ACC112 (cell line): ENCODE data around the gene GMIP.
"Not testable (repeated sequence)": the region's sequence is repeated elsewhere in the genome, so short reads cannot be mapped to it uniquely, and the experiment has no call there.

ENCODE experiments used
- H2AFZ ChIP-seq: fragments of 200-600 bp; sonication (generic); one replicate; pipeline ENCODE4 v1.6.0; 2017; ENCODE audit warnings: antibody characterized with exemption, low read length; ENCODE audit not compliant: unreplicated experiment
- H3K27ac ChIP-seq: fragments of 200-600 bp; sonication (generic); 2 replicates; pipeline ENCODE4 v1.5.1; 2014; ENCODE audit warnings: low read depth, mild to moderate bottlenecking, antibody characterized with exemption, low read length, moderate library complexity
- H3K27me3 ChIP-seq: fragments of 200-600 bp; sonication (generic); 2 replicates; pipeline ENCODE4 v1.6.1; 2014; ENCODE audit warnings: mild to moderate bottlenecking, antibody characterized with exemption, low read length, moderate library complexity, mixed read lengths; ENCODE audit not compliant: insufficient read depth
- H3K36me3 ChIP-seq: fragments of 200-600 bp; sonication (generic); 2 replicates; pipeline ENCODE4 v1.6.1; 2016; ENCODE audit warnings: mild to moderate bottlenecking, antibody characterized with exemption, low read length, moderate library complexity, mixed read lengths; ENCODE audit not compliant: insufficient read depth
- H3K4me1 ChIP-seq: fragments of 200-600 bp; sonication (generic); one replicate; pipeline ENCODE4 v1.6.1; 2016; ENCODE audit warnings: low read length, mixed read lengths; ENCODE audit not compliant: insufficient read depth, unreplicated experiment, control insufficient read depth
- H3K4me3 ChIP-seq: fragments of 200-600 bp; sonication (generic); 2 replicates; pipeline ENCODE4 v1.5.1; 2014; ENCODE audit warnings: mild to moderate bottlenecking, low read depth, low read length
- H3K79me2 ChIP-seq: fragments of 200-600 bp; sonication (generic); one replicate; pipeline ENCODE4 v1.6.0; 2016; ENCODE audit warnings: low read length; ENCODE audit not compliant: control insufficient read depth, unreplicated experiment, insufficient read depth

GMIP gene

DNA sequence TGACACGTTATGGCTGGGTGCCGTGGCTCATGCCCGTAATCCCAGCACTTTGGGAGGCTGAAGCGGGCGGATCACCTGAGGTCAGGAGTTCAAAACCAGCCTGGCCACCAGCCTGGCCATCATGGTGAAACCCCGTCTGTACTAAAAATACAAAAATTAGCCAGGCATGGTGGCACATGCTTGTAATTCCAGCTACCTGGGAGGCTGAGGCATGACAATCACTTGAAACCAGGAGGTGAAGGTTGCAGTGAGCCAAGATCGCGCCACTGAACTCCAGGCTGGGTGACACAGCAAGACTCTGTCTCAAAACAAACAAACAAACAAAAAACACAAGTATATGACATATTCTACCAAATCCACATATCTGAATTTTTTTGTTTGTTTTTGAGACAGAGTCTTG, 36.8 kb downstream of the GMIP start:
- not testable (repeated sequence) for H3K4me1 ChIP-seq, H3K4me3 ChIP-seq, H3K79me2 ChIP-seq, H3K27ac ChIP-seq, H2AFZ ChIP-seq, H3K36me3 ChIP-seq, H3K27me3 ChIP-seq

DNA sequence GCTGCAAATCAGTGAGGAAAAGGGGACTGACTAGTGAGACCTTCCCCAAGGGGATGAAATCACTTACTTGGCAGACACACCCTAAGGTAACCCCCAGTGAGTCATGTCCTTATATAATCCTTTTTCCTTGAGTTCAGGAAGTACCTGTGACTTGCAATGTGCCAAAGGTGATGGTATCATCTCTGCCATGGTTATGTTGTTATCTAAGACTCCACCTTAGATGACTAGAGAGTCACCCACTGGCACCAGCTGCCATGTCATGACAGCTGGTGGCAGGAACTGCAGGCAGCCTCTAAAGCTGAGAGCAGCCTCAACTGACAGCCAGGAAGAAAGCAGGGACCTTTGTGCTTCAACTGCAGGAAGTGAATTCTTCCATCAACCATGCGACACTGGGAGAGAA, 37.4 kb downstream of the GMIP start:
- Histone ChIP-seq H3K27me3 (no peaks in the 10 kb centered on the region), H2AFZ (no peak overlapping the region), H3K27ac (no peak overlapping the region), H3K79me2 (no peaks in the 10 kb centered on the region), H3K36me3 (no peaks in the 10 kb centered on the region), H3K4me1 (peaks cover 6% of the 10 kb centered on the region), H3K4me3 (no peak overlapping the region)

DNA sequence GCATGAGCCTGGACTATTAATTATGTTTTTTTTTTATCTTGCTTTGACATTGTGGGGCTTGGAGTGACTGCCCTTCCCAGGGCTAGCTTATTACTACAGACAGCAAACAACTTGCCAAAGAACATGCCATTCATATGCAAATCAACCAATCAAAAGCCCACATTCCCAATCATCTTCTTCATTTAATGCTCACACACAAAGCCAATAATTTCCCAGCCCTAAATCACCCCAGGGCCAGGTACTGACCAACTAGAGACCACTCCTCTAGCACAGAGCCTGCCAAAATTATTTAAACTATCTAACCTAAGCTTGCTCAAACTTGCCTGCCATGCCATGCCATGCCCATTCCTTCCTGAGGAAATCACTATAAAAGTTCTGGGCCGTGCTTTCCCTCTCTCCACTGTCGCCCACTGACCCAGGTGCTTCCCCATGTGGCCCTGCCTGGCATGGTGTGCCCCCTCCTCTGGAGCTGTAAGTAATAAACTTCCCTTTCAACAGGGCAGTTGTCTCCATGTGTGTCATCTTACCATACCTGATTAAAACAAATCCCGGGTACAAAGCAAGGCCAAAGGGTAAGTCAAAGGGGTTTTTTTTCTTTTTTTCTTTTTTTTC, 40.6 kb downstream of the GMIP start:
- peaks cover 6% of the 10 kb centered on the region for H3K4me1 ChIP-seq
- no peaks in the 10 kb centered on the region for H3K27me3 ChIP-seq
- no peak overlapping the region for H3K27ac ChIP-seq
- H3K4me3 ChIP-seq, result no peak overlapping the region
- no peaks in the 10 kb centered on the region for H3K36me3 ChIP-seq
- H3K79me2 ChIP-seq, result no peaks in the 10 kb centered on the region
- H2AFZ ChIP-seq, result no peak overlapping the region

DNA sequence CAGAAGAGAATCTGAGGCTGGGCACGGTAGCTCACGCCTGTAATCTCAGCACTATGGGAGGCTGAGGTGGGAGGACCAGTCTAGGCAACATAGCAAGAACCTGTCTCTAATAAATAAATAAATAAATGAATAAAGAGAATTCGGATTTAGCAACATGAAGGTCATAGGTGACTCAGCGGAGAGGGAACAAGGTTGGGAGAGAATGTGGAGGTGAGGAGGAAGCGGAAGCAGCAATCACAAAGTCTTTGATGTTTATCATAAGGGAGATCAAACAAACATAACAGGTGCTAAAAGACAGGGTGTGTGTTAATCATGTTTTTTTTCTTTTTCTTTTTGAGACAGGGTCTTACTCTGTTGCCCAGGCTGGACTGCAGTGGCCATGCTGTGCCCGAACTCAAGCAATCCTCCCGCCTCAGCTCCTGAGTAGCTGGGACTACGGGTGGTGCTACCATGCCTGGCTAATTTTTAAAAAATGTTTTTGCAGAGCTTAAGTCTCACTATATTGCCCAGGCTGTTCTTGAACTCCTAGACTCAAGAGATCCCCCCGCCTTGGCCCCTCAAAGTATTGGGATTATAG, 41.2 kb downstream of the GMIP start:
- no peaks in the 10 kb centered on the region for H3K79me2 ChIP-seq
- H3K27ac ChIP-seq, result no peak overlapping the region
- H3K27me3 ChIP-seq, result no peaks in the 10 kb centered on the region
- H3K36me3 ChIP-seq, result no peaks in the 10 kb centered on the region
- peaks cover 6% of the 10 kb centered on the region for H3K4me1 ChIP-seq
- H3K4me3 ChIP-seq, result no peak overlapping the region
- no peak overlapping the region for H2AFZ ChIP-seq

DNA sequence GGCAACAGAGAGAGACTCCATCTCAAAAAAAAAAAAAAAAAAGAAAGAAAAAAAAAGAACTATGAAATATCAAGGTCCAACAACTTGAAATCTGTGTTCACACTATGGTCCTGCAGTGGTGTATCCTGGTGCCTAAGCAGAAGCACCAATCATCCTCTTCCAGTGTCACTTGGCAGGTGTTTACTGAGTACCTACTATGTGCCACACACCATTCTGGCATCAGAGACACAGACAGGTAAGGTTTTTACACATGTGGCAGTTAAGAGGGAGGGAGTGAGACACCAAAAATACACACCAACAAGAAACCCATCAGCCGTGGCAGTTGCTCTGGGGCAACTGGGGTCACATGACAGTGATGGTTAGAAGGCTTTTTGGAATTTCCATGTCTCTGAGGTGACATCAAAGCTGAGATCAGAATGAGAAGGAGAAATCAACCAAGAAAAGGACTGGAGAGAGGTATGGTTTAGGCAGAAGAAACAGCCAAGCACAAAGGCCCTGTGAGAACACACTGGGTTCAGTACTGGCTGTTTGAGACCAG, 42.6 kb downstream of the GMIP start:
- H2AFZ ChIP-seq, result no peak overlapping the region
- no peaks in the 10 kb centered on the region for H3K36me3 ChIP-seq
- no peaks in the 10 kb centered on the region for H3K79me2 ChIP-seq
- H3K4me1 ChIP-seq, result peaks cover 2% of the 10 kb centered on the region
- H3K4me3 ChIP-seq, result no peak overlapping the region
- H3K27me3 ChIP-seq, result no peaks in the 10 kb centered on the region
- no peak overlapping the region for H3K27ac ChIP-seq

DNA sequence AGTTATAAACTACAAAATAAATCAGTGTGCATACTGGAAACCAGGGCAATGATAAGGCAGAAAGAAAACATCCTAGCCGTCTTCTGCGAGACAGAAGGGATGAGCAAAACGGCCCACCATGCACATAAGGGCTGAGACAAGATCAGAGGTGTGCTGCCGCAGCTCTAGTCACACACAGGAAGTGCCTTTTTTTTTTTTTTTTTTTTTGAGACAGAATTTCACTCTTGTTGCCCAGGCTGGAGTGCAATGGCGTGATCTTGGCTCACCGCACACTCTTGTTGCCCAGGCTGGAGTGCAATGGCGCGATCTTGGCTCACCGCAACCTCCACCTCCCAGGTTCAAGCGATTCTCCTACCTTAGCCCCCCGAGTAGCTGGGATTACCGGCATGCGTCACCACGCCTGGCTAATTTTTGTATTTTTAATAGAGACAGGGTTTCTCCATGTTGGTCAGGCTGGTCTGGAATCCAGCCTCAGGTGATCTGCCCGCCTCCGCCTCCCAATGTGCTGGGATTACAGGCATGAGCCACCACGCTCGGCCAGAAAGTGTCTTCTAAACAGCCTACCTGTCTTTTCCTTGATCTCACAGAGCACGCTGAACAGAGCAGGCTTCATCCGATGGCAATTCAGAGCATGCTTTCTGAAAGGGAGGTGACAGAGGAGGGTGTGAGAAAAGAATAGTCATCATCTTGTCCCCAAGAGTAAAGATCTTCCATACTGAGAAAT, 44.6 kb downstream of the GMIP start:
- H2AFZ ChIP-seq, H3K27me3 ChIP-seq, H3K4me1 ChIP-seq, H3K4me3 ChIP-seq, H3K27ac ChIP-seq, H3K36me3 ChIP-seq, H3K79me2 ChIP-seq: not testable (repeated sequence)

DNA sequence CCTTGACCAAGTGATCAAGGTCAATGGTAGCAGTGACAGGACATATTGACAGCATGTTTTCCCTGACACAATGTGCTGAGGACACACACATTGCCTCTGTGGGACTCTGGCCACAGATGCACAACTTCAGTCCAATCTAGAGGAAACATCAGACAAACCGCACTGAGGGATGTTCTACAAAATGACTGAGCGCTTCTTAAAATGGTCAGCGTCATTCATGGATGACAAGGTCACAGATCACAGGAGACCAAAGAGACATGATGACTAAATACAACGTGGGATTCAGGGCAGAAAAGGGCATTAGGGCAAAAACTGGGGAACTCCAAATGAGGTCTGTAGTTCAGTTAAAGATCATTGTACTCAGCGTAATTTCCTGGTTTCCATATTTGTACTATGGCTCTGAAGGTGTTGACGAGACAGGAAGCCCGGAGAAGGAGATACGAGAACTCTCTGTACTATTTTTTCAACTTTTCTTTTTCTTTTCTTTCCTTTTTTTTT, 45.6 kb downstream of the GMIP start:
- Histone ChIP-seq H3K27ac (no peak overlapping the region), H3K4me1 (peaks cover 9% of the 10 kb centered on the region), H3K79me2 (no peaks in the 10 kb centered on the region), H3K4me3 (no peak overlapping the region), H2AFZ (no peak overlapping the region), H3K27me3 (no peaks in the 10 kb centered on the region), H3K36me3 (no peaks in the 10 kb centered on the region)

DNA sequence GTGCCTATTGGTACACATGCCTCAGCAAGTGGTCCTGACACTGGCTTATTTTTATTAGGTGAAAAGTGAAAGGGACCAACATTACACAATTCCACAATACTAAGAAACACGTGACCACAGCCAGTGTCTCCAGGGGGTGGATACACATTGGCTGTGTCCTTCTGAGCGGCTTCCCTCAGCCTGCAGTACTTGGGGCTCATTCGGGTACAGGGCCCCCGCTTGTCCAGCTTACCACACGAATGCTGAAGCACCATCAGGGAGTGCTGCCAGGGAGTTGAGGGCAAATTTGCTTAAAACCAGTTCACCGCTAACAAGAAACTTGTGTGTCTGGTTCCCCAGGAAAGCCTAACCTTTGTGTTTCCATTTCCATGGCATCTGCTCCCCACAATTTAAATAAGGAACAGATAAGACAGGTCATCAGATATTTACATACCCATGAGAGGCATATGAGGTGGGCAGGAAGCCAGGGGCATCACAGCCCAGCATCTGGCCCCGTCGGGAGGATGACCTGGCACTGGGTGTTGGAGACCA, 48.2 kb downstream of the GMIP start:
- Histone ChIP-seq H3K27me3 (no peaks in the 10 kb centered on the region), H3K4me1 (peaks cover 20% of the 10 kb centered on the region), H2AFZ (no peak overlapping the region), H3K4me3 (no peak overlapping the region), H3K36me3 (no peaks in the 10 kb centered on the region), H3K79me2 (no peaks in the 10 kb centered on the region), H3K27ac (peak overlapping the region; percentile 62)

DNA sequence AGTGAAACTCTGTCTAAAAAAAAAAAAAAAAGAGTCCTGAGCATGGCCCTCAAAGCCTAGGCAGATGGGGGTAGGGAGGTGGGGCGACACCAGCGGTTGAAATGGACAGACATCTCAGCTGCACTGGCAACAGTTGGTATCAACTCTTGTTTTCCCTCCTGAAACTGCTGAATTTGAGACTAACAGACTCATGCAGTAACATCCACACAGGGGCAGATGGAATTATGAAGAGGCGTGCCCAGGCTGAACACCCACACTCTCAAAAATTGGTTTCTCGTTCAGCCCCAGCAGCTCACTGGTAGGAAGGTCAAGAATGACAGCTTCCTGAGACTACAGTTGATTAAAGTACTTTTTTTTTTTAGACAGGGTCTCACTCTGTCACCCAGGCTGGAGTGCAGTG, 49.1 kb downstream of the GMIP start:
- Histone ChIP-seq H3K27me3 (no peaks in the 10 kb centered on the region), H3K36me3 (no peaks in the 10 kb centered on the region), H3K79me2 (no peaks in the 10 kb centered on the region), H3K4me1 (peaks cover 20% of the 10 kb centered on the region), H3K27ac (no peak overlapping the region), H2AFZ (no peak overlapping the region), H3K4me3 (no peak overlapping the region)

DNA sequence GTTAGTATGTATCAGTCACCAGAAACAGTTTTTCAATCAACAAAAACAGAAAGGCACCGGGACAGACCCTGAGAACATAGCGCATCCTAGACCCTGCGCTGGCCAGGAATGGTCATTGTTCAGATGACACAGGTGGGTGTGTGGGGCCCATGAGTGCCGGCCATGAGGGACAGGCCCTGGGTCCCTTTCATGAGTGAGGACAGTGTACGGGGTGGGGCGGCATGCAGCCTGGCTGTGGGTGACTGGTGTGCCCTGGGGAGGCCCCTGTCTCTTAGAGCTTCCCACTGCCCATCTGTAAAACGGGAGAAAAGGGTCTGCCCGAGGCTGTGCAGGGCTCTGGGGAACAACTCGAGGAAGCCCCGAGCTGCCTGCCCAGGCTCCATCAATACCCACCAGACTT, 50.8 kb downstream of the GMIP start:
- Histone ChIP-seq H3K4me3 (no peak overlapping the region), H3K36me3 (no peaks in the 10 kb centered on the region), H3K79me2 (no peaks in the 10 kb centered on the region), H2AFZ (no peak overlapping the region), H3K27me3 (no peaks in the 10 kb centered on the region), H3K27ac (no peak overlapping the region), H3K4me1 (peaks cover 20% of the 10 kb centered on the region)
